NT2/D1 (cell line): ENCODE measurements around the gene ITGB7.

Experiments used
- DNase-seq: peaks from one replicate; pipeline ENCODE4 v3.0.0-alpha.2; 2011; ENCODE audit warnings: low read depth, low spot score
- H3K27me3 ChIP-seq: 2 replicates; pipeline ENCODE4 v1.6.0; 2011; ENCODE audit warnings: mild to moderate bottlenecking; ENCODE audit not compliant: insufficient read length, insufficient read depth
- H3K36me3 ChIP-seq: 2 replicates; pipeline ENCODE4 v1.6.1; 2011; ENCODE audit warnings: mild to moderate bottlenecking, low read length, mixed read lengths; ENCODE audit not compliant: insufficient read depth, insufficient read length
- H3K4me1 ChIP-seq: 2 replicates; pipeline ENCODE4 v1.5.1; 2011; ENCODE audit not compliant: insufficient read depth, insufficient read length
- H3K4me3 ChIP-seq: 2 replicates; pipeline ENCODE4 v1.5.1; 2011; ENCODE audit warnings: low read depth; ENCODE audit not compliant: insufficient read length
- H3K9ac ChIP-seq: 2 replicates; pipeline ENCODE4 v1.6.0; 2011; ENCODE audit warnings: low read depth; ENCODE audit not compliant: insufficient read length
- H3K9me3 ChIP-seq: 2 replicates; pipeline ENCODE4 v1.5.1; 2011; ENCODE audit warnings: mild to moderate bottlenecking, low read length; ENCODE audit not compliant: insufficient read depth
- SUZ12 ChIP-seq: IDR thresholded peaks from 2 replicates; pipeline ENCODE4 v1.6.1; 2011; ENCODE audit not compliant: insufficient read length, insufficient read depth; ENCODE audit errors: extremely low read depth
- YY1 ChIP-seq: IDR thresholded peaks from 2 replicates; pipeline ENCODE4 v1.6.1; 2011; ENCODE audit not compliant: insufficient read length, insufficient read depth
- ZNF274 ChIP-seq: IDR thresholded peaks from 2 replicates; pipeline ENCODE4 v1.6.1; 2011; ENCODE audit warnings: mild to moderate bottlenecking, low read depth, low read length

ITGB7 gene

GRCh38 chr12:53191885-53192530, 15.0 kb downstream of the ITGB7 start:
- peaks cover 43% of the 10 kb centered on the region for H3K27me3 ChIP-seq
- DNase-seq: no peak
- no peak overlapping the region for H3K9ac ChIP-seq
- no peak overlapping the region for H3K4me3 ChIP-seq
- TF ChIP-seq YY1 (no peak), ZNF274 (no peak), SUZ12 (no peak)
- peaks cover 31% of the 10 kb centered on the region for H3K36me3 ChIP-seq
- peaks cover 2% of the 10 kb centered on the region; the same call in 1 of the 2 replicates for H3K9me3 ChIP-seq
- peaks cover 11% of the 10 kb centered on the region for H3K4me1 ChIP-seq

GRCh38 chr12:53191096-53191884, 15.8 kb downstream of the ITGB7 start:
- H3K9me3 ChIP-seq: peaks cover 5% of the 10 kb centered on the region; the same call in 1 of the 2 replicates
- no peak overlapping the region for H3K9ac ChIP-seq
- H3K27me3 ChIP-seq: peaks cover 36% of the 10 kb centered on the region
- peaks cover 38% of the 10 kb centered on the region for H3K36me3 ChIP-seq
- peaks cover 11% of the 10 kb centered on the region for H3K4me1 ChIP-seq
- H3K4me3 ChIP-seq: no peak overlapping the region
- DNase-seq: no peak
- no peak for TF ChIP-seq YY1
- TF ChIP-seq ZNF274: no peak
- TF ChIP-seq SUZ12: no peak

- DNase-seq: no peak
- no peak overlapping the region for H3K9ac ChIP-seq
- no peak overlapping the region for H3K4me3 ChIP-seq
- peaks cover 11% of the 10 kb centered on the region for H3K4me1 ChIP-seq
- H3K9me3 ChIP-seq: peaks cover 5% of the 10 kb centered on the region; the same call in 1 of the 2 replicates
- TF ChIP-seq SUZ12 (no peak), YY1 (no peak), ZNF274 (no peak)
- H3K27me3 ChIP-seq: peaks cover 26% of the 10 kb centered on the region
- peaks cover 48% of the 10 kb centered on the region for H3K36me3 ChIP-seq
These were observed 16.8 kb downstream of the ITGB7 start for GRCh38 chr12:53190108-53190729.

- TF ChIP-seq SUZ12 (no peak), ZNF274 (no peak), YY1 (no peak)
- Histone ChIP-seq H3K9me3 (peaks cover 6% of the 10 kb centered on the region; the same call in 1 of the 2 replicates), H3K27me3 (peaks cover 2% of the 10 kb centered on the region), H3K4me1 (peaks cover 11% of the 10 kb centered on the region), H3K9ac (no peak overlapping the region), H3K36me3 (peaks cover 68% of the 10 kb centered on the region), H3K4me3 (no peak overlapping the region)
- no peak for DNase-seq
These were observed 19.7 kb downstream of the ITGB7 start for GRCh38 chr12:53187145-53187899.

- Histone ChIP-seq H3K36me3 (peaks cover 68% of the 10 kb centered on the region), H3K9me3 (peaks cover 12% of the 10 kb centered on the region; the same call in 1 of the 2 replicates), H3K9ac (no peak overlapping the region), H3K4me1 (peaks cover 11% of the 10 kb centered on the region), H3K27me3 (no peaks in the 10 kb centered on the region), H3K4me3 (no peak overlapping the region)
- TF ChIP-seq SUZ12 (no peak), YY1 (no peak), ZNF274 (no peak)
- DNase-seq: no peak
These were observed 20.3 kb downstream of the ITGB7 start for GRCh38 chr12:53186745-53187144.

GRCh38 chr12:53185582-53186153, 21.4 kb downstream of the ITGB7 start:
- DNase-seq: no peak
- peaks cover 61% of the 10 kb centered on the region for H3K36me3 ChIP-seq

More at GRCh38 chr12:53185582-53186153, 21.4 kb downstream of the ITGB7 start:
- TF ChIP-seq ZNF274 (no peak), YY1 (no peak), SUZ12 (no peak)
- Histone ChIP-seq H3K4me3 (no peak overlapping the region), H3K4me1 (peaks cover 11% of the 10 kb centered on the region), H3K9me3 (peaks cover 12% of the 10 kb centered on the region; the same call in 1 of the 2 replicates), H3K27me3 (no peaks in the 10 kb centered on the region), H3K9ac (no peak overlapping the region)
